ENCODE measurements around the gene TERT.

TERT gene

GRCh38 chr5:1338196-1338490 is 43.3 kb upstream of the TERT start:
- H3K4me1 ChIP-seq (ENCODE audit: control insufficient read depth, insufficient read depth, low read length) = no peaks in the 10 kb centered on the region
- peaks cover 33 to 96% of the 10 kb centered on the region in 2 experiments for H3K36me3 ChIP-seq (ENCODE audit: control insufficient read depth in 2 of 2, insufficient read depth in 1 of 2, low read length in 2 of 2)
- H3K27ac ChIP-seq (ENCODE audit: extremely low read depth, low read depth, low read length) = no peak overlapping the region
- no peaks in the 10 kb centered on the region for H3K9me3 ChIP-seq (ENCODE audit: control insufficient read depth, insufficient read depth, low read depth, low read length)
- no peak overlapping the region for H3K4me3 ChIP-seq (ENCODE audit: low read depth, low read length)
- POLR2A ChIA-PET = no interaction called here
- CTCF ChIA-PET = interaction anchor here (1.0 kb wide), 1 partner anchor 12 kb away, joined by 5 read pairs; no protein-coding TSS in a partner anchor
- TF ChIP-seq MYNN (tag by site-specific recombination; IDR thresholded peaks at IDR 0.05; ENCODE audit: borderline replicate concordance) (no peak), SALL2 (tag by site-specific recombination; IDR thresholded peaks at IDR 0.05; ENCODE audit: borderline replicate concordance) (no peak)

DNA sequence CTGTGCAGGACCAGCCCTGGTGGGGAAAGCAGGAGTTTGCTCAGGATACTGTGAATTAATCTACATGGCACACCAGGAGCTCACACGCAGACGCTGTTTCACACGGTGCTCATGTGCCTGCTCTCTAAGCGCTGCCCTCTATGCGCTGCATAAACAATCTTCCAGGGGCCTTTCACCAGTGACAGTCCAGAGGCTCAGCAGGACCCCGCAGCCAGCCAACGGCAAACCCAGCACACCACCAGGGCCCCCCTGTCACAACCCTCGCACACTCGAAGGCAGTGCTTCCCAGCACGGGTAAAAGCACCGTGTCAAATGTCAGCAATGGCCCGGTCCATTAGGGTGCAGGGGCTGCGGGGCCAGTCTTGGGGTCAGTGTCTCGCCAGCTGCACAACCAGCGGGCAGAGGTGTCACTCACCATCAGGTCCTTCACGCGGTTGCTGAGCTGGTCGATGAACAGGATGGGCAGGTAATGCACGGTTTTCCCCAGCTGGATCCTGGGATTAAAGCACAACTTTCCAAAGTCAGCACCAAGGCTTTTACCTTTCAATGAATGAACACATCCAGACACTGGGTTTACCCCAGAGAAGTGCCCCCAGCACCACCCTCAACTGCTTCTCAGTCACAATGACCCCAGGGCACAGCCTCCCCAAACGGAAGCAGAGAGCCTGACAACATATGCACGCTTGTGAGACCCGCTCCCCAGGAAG is 42.8 kb upstream of the TERT start:
- CTCF ChIA-PET = interaction anchor here (0.6 to 1.0 kb wide), 2 partner anchors 12 to 348 kb away, joined by 3 to 5 read pairs; no protein-coding TSS in a partner anchor
- Histone ChIP-seq H3K27ac (ENCODE audit: extremely low read depth, low read depth, low read length) (no peak overlapping the region), H3K4me1 (ENCODE audit: control insufficient read depth, insufficient read depth, low read length) (no peaks in the 10 kb centered on the region), H3K9me3 (ENCODE audit: control insufficient read depth, insufficient read depth, low read depth, low read length) (no peaks in the 10 kb centered on the region), H3K4me3 (ENCODE audit: low read depth, low read length) (no peak overlapping the region), H3K36me3 (ENCODE audit: control insufficient read depth in 2 of 2, insufficient read depth in 1 of 2, low read length in 2 of 2) (peaks cover 28 to 96% of the 10 kb centered on the region in 2 experiments)
- POLR2A ChIA-PET = interaction anchor here (1.2 kb wide), 1 partner anchor 10 kb away, joined by 3 read pairs; no protein-coding TSS in a partner anchor
- TF ChIP-seq YY1 (tag by site-specific recombination; IDR thresholded peaks at IDR 0.05) (no peak), ZNF571 (tag by site-specific recombination; IDR thresholded peaks at IDR 0.05) (no peak), ZNF169 (tag by site-specific recombination; IDR thresholded peaks at IDR 0.05) (no peak), ZNF791 (tag by site-specific recombination; IDR thresholded peaks at IDR 0.05) (no peak), ZNF10 (tag by site-specific recombination; IDR thresholded peaks at IDR 0.05) (no peak), ZNF302 (tag by site-specific recombination; IDR thresholded peaks at IDR 0.05; ENCODE audit: low read depth) (no peak), GFI1B (tag by site-specific recombination; IDR thresholded peaks at IDR 0.05) (no peak), ZNF529 (tag by site-specific recombination; IDR thresholded peaks at IDR 0.05; ENCODE audit: insufficient replicate concordance) (no peak), ZNF416 (tag by site-specific recombination; IDR thresholded peaks at IDR 0.05) (no peak), OVOL3 (tag by site-specific recombination; IDR thresholded peaks at IDR 0.05) (no peak), ZNF747 (tag by site-specific recombination; IDR thresholded peaks at IDR 0.05) (no peak), KLF16 (tag by site-specific recombination; IDR thresholded peaks at IDR 0.05) (no peak), ZNF248 (tag by site-specific recombination; IDR thresholded peaks at IDR 0.05) (no peak), ZNF837 (tag by site-specific recombination; IDR thresholded peaks at IDR 0.05) (no peak)
- TF ChIP-seq, protein P1, sequence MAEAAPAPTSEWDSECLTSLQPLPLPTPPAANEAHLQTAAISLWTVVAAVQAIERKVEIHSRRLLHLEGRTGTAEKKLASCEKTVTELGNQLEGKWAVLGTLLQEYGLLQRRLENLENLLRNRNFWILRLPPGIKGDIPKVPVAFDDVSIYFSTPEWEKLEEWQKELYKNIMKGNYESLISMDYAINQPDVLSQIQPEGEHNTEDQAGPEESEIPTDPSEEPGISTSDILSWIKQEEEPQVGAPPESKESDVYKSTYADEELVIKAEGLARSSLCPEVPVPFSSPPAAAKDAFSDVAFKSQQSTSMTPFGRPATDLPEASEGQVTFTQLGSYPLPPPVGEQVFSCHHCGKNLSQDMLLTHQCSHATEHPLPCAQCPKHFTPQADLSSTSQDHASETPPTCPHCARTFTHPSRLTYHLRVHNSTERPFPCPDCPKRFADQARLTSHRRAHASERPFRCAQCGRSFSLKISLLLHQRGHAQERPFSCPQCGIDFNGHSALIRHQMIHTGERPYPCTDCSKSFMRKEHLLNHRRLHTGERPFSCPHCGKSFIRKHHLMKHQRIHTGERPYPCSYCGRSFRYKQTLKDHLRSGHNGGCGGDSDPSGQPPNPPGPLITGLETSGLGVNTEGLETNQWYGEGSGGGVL (tag by site-specific recombination; IDR thresholded peaks at IDR 0.05) = no peak
- TF ChIP-seq, protein P2, sequence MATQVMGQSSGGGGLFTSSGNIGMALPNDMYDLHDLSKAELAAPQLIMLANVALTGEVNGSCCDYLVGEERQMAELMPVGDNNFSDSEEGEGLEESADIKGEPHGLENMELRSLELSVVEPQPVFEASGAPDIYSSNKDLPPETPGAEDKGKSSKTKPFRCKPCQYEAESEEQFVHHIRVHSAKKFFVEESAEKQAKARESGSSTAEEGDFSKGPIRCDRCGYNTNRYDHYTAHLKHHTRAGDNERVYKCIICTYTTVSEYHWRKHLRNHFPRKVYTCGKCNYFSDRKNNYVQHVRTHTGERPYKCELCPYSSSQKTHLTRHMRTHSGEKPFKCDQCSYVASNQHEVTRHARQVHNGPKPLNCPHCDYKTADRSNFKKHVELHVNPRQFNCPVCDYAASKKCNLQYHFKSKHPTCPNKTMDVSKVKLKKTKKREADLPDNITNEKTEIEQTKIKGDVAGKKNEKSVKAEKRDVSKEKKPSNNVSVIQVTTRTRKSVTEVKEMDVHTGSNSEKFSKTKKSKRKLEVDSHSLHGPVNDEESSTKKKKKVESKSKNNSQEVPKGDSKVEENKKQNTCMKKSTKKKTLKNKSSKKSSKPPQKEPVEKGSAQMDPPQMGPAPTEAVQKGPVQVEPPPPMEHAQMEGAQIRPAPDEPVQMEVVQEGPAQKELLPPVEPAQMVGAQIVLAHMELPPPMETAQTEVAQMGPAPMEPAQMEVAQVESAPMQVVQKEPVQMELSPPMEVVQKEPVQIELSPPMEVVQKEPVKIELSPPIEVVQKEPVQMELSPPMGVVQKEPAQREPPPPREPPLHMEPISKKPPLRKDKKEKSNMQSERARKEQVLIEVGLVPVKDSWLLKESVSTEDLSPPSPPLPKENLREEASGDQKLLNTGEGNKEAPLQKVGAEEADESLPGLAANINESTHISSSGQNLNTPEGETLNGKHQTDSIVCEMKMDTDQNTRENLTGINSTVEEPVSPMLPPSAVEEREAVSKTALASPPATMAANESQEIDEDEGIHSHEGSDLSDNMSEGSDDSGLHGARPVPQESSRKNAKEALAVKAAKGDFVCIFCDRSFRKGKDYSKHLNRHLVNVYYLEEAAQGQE (tag by site-specific recombination; IDR thresholded peaks at IDR 0.05) = no peak
